ENCODE data around the gene DGKB.

The DGKB gene

DNA sequence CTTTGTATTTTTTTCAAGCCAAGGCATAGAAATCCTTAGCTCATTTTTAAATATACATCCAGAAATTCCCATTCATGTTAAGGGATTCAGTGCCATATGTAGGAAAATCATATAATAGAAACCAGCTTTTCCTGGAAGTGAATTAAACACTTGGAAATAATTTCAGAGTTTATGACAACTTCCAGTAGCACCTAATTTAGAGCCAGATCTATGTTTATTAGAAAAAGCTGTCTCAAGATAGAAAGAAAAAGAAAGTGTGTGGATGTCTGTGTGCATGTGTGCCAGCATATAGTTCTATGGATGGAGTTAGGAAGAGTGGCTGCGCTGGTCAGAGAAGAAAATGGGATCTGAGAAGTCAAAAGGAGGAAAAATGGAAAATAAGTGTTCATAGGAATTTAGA lies 225.7 kb downstream of the DGKB start:
- DNase-seq: no peak

DNA sequence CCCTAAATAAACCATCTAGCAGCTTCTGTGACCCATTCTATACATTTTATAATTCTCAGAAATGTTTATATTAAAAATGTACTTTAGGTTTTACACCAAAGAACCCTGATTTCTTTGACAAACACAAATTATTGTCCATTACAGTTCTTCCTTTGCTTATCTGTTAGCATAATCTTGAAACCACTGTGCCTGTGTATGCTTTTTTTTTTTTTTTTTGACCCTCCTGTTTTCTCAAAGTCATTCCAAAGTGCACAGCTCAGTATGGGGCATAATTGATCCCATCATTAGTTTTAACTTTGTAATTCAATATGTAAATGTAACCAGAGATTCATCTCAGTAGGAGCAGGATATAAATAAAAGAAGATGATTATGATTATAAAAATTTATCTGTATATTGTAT lies 229.3 kb downstream of the DGKB start:
- no peak for DNase-seq

DNA sequence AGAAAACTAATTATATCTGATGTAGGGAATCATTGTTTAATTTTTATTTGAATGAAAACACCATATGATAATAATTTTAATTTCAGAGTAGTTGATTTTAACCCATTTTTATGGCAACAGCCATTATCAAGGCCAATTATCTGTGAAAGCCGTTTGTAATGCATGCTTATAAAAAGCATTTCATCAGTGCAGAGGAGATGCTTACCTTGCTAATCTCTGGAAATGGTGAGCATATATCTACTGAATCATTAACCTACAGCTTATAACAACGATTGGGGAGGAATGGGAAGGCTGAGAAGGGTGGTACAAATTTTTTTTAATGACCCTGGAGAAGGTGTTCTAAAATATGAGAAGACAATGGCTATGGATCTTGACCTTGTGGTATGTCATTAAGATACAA lies 235.6 kb downstream of the DGKB start:
- DNase-seq: no peak

DNA sequence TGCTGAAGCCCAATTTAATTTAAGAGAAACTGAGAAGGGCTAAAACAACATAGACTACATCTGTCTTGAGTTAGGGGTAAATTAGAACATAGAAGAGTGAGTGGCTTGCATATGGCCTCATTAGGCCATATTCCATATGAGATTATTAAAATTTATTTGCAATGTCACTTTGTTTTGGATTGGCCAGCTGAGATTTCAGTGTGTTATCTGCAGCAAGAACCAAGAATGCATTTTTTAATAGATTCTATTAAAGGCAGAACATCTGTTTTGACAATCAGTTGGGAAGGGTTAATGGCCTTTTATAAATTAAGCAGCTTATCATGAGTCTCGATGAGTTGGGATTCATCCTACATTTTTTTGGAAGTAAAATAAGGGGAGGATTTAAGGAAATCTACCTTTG lies 236.2 kb downstream of the DGKB start:
- no peak for DNase-seq

DNA sequence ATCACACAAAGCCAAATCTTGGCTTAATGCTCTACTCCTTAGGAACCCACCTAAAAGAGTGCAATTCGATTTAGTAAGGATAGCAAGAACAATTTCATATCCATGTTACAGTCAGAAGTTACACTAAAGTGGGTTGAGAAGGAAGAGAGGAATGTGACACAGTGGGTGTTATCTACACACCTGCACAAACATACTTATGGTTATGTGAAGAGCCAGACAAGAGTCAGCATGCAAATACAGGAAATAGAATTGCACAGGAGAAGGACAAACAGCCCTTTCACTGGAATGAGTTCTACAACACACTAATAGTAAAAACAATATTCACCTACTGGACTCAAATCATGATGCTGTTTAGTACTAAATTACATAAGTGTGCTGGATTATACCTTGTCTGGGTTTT lies 262.8 kb downstream of the DGKB start:
- no peak for DNase-seq

DNA sequence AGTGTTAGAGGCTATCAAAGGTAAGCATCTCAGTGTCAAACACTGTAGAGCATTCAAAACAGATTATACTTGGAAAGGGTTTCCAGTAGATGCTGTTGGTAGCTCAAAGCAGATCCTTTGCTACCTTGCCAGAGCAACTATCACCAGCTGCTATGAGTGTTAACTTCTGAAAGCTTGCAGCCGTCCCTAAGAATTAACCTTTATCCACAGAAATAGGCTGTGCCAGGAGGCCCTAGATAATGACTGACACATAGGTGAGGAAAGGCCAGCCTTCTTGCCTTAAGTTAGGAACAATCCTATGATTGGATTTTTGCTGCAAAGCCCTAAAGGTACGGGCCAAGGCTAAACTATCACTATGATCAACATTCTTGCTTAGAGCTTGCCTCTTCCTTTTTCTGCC lies 263.2 kb downstream of the DGKB start:
- DNase-seq: no peak

DNA sequence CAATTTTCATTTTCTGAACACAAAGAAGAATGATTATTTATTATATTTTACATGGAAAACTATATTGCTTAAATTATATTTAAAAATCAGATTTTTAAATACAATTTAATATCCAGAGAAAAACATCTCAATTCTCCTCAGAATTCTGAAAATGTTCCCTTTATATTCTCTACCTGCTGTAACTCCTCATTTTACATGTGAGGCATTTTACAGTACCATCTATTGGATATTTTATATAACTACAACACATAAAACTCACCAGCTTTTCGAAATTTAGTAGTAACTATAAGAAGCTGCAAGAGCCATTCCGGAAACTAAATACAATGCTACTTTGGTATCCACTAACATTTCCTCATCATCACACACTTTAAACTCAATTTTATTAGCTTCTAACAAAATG lies 264.6 kb downstream of the DGKB start:
- no peak for DNase-seq

DNA sequence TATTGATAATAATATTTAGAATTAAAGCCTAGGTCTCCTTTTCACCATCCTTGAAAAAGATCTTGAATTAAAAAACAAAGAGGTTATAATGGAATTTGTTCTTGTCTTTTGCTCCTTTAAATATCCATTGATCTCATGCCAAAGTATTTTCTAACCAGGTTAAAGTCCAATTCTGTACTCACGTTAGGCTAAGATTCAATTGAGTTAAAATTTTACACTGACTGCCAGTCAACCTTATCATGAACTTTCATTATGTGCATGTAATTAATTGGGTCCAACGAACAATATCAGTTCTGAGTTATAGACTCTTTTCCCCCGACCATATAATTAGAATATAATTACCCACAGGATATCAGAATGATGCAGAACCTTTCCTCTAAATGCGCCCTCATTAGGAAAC lies 266.6 kb downstream of the DGKB start:
- DNase-seq: no peak

DNA sequence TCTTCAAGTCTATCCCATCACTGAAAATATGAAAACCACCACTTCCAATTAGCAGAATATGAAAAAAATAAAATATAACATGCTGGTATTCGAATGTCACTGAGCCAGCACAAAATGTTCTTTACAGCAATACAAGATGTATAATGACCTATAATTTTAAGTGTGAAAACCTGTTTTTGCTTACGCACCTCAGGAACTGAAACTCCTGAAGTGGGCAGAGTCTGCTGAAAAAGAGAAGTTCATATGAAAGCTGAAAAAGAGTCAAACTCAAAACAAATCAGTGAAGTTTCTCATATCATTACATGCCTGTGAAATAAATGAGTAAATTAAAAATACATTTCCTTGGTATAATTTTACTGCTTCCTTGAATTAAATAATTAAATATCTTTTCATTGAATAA lies 272.5 kb downstream of the DGKB start:
- DNase-seq: no peak

DNA sequence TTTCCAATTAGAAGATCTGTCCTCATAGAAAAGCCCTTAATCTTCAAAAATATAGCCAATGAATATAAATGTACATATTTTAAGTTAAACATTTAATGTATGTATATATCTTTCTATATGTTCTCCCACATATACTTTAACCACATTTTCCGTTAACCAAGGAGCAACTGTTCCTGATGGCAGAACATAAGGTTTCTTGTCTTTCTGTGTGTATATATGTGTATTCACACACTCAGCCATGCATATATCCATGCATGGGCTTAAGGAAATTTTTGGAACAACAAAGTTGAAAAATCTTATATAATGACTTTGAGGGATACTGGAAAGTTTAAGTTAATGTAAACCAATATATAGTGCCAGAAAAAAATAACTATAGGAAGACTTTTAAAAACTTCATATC lies 274.0 kb downstream of the DGKB start:
- no peak for DNase-seq

DNA sequence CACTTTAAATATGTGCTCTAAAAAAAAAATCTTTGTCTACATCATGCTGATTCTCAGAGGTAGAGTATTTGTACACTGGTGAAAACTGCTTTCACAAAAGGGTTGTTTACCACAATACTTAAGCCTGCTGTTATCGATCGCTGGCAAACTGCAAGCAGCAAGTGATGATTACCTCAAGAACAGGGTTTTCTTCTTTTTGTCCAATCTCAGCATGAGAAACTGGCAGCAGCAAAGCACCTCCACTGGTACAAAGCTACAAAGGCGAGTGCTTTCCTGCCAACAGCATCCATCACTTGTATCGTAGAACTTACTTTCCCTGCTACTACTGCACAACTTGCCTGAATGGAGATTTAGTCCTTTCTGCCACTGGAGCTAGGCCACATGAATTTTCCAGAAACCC lies 276.5 kb downstream of the DGKB start:
- no peak for DNase-seq

DNA sequence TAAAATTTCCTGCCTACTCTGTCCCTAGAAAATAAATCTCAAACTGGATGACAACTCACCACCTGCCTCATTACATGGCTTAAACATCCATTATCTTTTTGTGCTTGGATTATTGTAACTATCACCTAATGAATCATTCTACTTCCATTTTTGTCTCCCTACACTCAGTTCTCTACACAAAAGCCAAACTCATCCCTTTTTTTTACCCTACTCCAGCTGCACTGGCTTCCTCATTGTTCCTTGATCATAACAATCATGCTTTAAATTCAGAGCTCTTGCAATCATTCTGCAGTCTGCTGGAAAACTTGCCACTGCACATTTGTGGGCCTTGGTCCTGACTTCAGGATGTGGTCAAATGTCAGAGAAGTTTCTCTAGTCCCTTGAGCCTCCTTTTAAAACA lies 280.0 kb downstream of the DGKB start:
- no peak for DNase-seq

DNA sequence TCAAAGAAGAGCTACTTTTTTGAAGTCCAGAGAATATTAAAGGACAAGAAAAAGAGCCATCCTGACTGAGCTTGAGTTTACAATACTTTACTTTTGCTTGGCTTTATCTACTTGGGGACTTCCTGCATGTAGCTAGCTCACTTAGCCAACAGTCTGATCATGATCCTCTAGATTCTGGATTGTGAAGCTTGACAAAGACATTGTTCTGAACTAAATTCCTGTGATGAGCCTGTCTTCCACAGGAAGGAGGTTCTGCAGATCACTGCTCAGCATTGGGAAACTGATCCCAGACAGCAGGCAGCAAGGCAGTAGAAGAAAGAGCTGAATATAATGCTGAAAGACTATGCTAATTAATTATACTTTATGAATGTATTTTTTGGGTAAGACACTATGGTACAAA lies 296.4 kb downstream of the DGKB start:
- no peak for DNase-seq

DNA sequence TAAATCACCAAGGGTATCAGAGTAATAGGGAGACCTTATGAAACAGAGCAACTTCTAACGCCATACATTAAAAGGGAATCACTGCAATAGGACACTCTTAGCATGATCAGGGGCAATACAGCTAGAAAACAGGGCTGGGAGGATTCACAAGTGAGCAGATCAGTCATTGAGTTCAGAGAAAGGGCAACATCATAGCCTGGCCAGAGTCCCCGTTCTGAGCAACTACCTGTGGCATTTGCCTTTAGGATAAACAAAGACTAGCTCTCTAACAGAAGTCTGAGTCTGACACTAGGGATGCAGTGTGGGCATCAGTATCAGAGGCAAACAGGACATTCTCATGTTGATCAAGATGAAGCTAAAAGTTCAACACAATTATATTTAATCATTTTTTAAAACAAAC lies 297.9 kb downstream of the DGKB start:
- DNase-seq: no peak

DNA sequence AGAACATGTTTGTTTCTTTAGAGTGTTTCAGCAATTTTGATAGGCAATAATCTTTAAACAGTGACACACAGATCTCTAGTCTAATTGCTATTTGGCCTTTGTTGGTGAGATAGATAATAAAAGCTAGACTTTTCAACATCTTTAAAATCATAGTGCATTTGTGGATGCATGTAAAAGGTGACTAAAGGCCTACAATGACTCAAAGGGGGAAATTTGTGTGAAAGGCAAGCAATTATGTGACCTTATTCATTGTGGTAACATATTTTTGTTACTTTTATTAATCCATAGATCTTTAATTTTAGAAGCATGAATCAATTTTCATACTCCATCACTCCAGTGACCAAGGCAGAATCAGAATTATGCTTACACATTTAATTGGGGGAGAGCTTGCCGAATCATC lies 299.7 kb downstream of the DGKB start:
- no peak for DNase-seq

DNA sequence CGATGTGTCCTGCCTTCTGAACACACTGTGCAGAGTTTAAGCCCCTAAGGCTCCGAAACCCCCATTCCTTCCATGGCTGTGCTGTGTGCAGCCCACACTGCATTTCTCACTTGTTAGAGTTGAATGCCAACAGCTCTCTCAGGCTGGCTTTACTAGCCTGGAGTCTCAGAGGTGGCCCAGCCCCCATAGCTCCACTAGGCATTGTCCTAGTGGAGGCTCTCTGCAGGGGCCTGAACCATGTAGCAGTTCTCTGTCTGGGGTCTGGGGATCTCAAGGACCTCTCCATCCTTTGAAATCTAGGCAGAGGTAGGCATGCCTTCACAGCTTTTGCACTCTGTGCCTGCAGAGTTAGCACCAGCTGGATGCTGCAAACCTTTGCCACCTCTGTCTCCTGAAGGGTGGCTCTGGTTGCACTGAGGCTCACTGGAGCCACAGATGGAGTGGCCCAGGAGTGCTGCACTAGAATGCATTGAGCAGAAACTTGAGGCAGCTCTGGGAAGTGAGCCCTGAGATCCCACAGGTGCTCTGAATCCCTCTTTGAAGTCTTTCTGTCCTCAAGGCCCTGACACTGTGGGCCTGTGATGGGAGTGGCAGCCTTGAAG lies 301.7 kb downstream of the DGKB start:
- no peak for DNase-seq

DNA sequence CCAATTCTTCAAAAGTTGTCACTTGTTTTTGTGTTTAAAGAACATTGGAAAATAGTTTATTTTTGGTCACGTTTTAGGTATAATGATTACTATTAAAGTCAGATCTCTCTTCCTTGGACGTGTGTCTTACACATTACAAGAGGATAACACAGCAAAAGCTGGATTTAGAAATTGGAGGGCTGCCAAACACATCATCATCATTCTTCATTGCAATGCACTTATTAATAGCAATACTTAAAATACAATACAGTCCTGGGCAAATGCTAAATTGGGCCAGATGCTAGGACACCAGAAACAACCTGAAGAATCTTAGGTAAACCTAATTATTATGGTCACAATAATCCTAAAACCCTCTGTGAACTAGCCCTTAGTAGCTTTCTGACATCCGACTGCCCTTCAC lies 303.6 kb downstream of the DGKB start:
- DNase-seq: no peak

DNA sequence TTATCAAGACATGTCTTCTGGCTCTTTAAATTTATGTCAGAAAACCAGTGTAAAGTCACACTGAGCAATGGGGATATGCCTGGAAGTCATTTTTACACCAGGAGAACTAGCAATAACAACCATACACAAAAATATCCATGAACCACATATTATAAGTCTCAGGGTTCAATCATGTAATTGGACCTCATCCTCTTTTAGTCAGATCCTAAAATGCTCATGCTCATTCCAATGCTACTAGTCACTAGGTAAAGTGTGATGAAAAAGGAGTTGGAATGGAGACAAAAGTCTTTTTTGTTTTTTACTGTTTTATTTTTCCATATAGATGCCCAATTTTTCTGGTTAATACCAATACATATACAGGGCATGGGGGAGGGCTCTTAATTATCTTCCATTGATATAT lies 306.1 kb downstream of the DGKB start:
- no peak for DNase-seq

DNA sequence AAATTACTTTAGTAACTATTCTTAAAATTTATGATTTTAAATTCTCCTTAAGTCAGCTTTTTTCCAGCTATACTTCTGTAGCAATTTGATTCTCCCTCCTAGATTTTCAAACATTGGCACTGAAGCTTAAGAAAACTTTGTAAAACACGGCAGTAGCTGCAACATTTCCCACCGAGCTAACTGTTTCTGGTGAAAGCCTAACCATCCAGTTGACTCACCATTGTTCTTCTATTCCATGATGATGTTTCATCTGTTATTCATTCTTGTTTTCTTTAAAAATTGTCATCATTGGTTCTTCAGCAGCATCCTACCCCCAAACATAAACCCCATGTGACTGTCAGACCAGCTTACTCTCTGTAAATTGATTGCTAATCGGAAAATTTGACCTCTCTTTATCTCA lies 312.3 kb downstream of the DGKB start:
- no peak for DNase-seq

DNA sequence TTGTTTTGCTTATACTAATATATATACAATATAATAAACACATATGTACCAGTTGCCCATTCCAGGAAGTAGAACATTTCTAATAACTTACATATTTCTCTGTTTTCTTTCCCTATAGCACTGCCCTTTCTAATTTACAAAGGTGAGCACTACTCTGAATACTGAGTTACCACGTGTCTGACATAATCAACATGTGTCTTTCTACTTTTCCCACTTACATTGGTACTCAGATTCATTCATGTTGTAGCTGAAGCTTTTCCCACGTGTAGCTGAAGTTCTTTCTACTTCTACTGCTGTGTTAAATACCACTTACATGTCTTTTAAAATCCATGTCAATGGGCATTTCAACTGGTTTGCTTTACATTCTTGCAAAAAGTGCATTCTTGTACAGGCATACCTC lies 317.3 kb downstream of the DGKB start:
- no peak for DNase-seq

DNA sequence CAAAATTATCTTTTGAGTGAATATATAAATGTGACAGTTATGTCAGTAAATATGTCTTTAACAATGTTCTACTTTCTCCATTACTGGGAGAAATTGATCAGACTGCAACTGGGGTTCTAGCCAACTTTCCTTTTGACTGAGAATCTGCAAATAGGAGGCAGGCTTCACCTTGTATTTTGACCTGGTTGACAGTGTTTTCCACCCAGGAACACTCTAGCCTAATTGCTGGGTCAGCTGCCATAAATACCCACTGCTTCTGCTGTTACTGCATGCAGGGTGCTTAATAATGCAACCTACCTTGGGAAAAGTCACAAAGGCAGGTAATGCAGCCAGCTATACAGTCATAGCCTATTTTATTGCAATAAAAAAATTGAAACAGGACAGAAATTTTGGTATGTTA lies 319.0 kb downstream of the DGKB start:
- no peak for DNase-seq

DNA sequence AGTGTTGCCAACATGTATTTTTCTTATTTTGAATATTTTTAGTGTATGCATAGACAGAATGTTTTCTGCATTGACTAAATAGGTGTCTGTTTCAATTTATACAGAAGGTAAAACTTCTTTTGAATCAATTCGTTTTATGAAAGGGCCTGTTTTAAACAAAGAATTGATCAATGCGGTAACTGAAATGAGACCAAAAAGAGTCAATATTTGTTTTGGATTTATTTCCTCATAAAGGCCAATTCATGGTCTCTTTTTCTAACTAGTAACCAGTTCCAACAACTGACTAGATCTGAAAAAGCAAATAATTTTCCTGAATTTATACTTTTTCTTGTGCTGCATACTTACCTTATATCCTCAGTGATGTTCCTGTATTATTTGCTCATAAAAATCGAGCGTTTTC lies 320.5 kb downstream of the DGKB start:
- DNase-seq: no peak

DNA sequence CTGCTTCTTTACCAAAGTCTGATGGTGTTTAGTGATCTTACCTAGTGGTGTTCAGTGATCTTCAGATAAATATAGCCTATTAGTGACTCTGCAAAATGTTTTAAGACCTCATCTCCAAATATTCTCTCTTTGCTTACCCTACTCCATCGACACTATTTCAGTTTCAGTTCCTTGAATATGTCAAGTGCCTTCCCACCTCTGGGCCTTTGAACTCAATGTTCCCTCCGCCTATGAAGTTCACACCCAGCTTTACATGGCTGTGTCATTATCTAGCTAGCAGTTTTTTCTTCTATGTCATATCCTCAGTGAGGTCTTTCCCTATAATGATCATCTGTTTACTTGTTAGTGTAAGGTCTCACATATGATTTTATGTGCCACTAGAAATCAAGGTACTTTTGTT lies 322.6 kb downstream of the DGKB start:
- no peak for DNase-seq

DNA sequence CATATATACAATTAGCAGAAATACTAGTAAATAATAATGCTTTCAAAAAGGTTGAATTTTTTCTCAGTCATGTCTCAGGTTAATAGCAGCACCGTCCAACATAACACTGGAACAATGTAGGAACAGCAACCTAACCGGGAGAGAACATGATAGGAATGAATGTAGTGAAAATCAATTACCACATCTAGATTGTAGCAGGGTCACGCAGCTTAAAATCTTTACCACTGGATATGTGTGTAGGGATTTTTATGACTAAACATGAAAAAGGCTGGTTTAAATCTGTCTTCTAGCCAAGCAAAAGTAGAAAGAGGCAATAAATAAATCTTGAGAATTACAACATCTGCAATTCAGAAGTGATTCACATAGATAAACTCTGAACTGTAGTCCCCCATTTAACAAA lies 326.0 kb downstream of the DGKB start:
- DNase-seq: no peak

DNA sequence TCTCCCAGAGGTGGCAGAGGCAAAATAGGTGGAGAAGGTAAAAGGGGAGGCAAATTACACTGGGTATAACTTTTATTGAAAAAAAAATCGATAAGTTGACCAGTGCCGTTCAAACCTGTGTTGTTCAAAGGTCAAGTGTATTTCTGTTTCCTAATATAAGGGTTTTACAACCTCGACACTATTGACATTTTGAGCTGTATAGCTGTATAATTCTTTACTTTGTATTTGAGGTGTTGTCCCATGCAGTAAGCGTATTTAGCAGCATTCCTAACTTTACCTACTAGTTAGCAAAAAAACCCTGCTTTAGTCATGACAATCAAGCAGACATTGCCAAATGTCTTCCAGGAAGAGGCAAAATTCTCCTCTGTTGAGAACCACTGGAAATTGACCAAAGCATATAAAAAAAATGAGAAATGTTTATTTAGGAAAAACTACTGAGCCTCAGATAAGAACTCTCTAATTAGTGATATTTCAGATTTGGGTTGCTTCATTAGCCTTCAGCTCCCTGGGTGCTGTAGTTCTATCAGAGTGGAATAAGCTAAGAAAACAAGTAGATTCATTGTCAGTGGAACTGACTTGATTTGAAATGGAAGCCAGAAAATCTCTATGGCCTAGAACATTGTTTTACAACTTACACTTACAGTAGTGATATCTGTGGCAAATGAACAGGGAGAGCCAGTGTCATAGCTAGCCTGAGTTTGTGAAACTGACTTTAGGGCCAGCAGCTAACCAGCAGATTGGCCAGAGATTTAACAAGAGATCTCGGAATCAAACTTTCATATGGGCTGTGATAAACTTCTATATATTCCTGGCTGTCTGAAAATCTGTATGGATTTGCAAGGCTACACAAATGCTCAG lies 331.6 kb downstream of the DGKB start:
- no peak for DNase-seq

Data from femur (tissue), 1 donor.